GM21447 (cell line): ENCODE data around the gene MAP1S.

ENCODE experiments used
- ATAC-seq: cut with Tn5 transposase; IDR thresholded peaks from one replicate; pipeline ENCODE4 v1.9.1; 2021; ENCODE audit not compliant: unreplicated experiment

MAP1S gene

DNA sequence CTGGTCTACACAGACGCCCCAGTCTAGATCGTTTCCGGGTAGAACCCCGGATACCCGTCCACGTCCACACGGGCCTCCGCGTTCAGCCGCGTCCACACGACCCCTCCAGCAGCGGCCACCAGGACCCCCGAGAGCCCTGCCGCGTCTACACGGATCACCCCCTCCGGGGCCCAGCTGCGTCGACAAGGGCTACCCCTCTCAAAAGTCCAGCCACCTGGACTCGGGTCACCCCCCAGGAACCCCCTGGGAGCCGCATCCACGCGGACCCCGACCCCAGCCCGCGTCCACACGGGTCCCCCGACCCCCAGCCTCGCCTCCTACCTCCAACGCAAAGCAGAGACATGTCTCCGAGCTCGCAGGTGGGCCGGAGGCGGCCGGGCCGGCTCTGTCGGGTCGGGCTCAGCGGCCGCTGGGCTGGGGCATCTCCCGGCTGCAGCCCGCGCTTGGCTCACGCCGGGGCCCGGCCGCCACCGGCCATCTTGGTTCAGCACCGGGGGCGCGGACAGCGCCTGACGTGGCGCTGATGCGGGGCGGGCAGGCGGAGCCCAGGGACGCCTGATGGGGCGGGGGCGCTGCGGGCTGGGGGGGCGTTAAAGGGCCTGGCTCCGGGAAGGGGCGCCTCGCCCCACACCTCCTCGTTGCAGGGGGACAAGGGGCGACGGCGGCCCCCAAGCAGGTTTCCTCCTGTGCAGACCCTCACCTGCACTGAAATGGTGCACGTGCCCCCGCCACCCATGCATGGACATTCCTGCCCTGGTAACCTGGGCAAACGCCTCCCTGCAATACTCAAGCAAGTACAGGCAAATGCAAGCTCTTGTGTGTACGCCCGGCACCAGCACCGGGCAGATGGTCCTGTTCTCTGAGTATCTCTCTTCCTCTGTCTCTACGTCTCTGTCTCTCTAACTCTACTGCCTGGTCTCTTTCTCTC is 31.2 kb upstream of the MAP1S start, which contains the start of gene UNC13A:
Gene UNC13A (minus strand): TSS at position 498 of the 928 bp plus-strand sequence. CDS start 155 bp downstream, at position 343.
- ATAC-seq = no peak

DNA sequence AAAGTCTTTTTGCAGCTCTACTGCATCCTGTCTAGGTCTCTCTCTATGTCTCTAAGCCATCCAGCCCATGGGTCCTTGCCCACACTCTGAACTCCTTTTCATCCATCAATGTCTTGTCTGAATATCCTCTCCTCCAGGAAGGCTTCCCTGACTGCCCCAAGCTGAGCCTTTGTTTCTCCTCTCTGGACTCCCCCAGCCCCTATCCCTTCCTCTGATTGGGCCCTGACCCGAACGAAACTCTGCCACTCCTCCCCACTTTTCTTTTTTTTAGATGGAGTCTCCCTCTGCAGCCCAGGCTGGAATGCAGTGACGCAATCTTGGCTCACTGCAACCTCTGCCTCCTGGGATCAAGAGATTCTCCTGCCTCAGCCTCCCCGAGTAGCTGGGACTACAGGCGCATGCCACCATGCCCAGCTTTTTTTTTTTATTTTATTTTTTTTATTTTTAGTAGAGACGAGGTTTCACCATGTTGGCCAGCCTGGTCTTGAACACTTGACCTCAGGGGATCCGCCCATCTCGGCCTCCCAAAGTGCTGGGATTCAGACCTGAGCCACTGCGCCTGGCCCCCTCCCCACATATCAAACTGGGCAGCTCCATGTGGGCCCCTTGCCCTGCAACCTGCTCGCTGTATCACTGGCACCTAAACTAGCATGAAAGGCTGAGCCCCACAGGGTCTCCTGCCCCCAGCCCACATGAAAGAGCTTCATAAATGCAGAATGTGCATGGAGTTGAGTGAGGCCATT is 30.3 kb upstream of the MAP1S start:
- no peak for ATAC-seq

DNA sequence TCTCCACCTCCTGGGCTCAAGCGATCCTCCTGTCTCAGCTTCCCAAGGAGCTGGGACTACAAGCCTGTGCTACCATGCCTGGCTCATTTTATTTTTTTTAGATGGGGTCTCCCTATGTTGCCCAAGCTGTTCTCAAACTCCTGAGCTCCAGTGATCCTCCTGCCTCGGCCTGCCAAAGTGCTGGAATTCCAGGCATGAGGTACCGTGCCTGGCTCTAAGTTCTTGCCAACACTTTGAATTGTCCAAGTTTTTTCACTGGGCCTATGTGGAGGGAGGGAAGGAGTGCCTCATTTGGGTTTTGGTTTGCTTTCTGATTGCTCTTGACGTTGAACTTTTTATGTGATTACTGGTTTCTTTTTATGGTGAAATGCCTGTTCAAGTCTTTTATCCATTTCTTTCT is 26.7 kb upstream of the MAP1S start:
- ATAC-seq = no peak

DNA sequence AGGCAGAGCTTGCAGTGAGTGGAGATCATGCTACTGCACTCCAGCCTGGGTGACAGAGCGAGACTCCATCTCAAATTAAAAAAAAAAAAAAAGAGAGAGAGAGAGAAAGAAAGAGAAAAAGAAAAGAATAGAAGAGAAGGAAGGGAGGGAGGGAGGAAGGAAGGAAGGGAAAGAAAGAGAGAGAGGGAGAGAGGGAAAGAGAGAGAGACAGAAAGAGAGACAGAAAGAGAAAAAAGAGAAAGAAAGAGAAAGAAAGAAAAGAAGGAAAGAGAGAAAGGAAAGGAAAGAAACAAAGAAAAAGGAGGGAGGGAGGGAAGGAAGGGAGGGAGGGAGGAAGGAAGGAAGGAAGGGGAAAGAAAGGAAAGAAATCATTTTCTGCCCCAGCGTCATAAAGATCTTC is 24.1 kb upstream of the MAP1S start:
- no peak for ATAC-seq

DNA sequence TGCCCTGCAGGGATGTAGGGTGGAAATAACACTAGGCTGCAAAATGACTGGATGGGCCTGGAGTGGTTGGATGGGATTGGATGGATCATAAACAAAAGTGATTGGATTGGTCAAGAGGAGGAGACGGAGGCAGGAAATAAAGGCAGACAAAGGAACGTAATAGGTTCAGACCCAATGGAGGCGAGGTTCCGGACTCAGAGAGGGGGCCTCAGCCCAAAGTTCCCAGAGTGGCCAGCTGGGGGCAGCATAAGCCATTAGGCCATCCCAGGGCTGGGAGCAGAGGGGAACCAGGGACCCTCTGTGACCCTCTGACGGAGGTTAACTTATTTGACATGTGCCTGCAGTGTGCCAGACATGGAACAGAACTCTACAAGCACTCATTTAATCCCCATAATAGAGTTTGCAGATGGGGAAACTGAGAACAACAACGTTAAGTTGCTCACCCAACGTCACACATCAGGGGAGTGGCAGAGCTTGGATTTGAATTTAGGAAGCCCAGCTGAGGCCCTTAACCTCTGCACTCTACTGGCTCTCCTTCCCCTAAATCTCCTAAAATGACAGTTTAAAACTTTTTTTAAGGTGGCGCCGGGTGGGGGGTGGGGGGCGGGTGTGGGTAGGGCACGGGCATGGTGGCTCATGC is 15.3 kb upstream of the MAP1S start:
- no peak for ATAC-seq

DNA sequence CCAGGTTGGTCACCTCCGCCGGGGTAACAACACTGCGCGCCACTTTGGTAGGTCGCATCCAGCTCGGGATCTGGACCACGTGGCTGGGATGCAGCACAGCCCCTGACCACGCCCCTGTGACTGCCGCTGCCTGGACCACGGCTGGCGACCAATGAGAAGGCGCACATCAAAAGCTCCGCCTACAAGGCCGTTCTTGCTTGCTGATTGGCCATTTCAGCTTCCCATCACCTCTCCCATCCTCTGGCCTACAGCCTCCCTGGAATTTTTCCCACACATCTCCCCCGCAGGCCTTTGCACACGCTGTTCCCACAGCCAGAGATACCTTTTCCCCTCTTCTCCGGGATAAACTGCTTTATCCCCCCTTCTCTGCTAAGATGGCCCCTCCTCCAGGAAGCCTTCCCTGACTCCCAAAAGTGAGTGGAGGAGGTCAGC is 12.5 kb upstream of the MAP1S start:
- no peak for ATAC-seq

DNA sequence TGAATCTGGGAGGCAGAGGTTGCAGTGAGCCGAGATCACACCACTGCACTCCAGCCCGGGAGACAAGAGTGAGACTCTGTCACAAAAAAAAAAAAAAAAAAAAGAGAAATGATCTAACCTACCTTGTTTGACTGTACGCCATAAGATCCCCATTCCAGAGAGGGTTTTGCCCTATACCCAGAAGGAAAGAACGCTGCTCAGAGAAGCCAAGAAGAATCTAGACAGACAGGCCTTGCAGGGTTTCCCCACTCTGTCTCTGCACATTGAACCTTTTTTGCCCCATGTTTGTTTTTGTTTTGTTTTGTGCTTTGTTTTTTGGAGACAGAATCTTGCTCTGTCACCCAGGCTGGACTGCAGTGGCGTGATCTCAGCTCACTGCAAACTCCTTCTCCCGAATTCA is 7.4 kb upstream of the MAP1S start:
- ATAC-seq = no peak

DNA sequence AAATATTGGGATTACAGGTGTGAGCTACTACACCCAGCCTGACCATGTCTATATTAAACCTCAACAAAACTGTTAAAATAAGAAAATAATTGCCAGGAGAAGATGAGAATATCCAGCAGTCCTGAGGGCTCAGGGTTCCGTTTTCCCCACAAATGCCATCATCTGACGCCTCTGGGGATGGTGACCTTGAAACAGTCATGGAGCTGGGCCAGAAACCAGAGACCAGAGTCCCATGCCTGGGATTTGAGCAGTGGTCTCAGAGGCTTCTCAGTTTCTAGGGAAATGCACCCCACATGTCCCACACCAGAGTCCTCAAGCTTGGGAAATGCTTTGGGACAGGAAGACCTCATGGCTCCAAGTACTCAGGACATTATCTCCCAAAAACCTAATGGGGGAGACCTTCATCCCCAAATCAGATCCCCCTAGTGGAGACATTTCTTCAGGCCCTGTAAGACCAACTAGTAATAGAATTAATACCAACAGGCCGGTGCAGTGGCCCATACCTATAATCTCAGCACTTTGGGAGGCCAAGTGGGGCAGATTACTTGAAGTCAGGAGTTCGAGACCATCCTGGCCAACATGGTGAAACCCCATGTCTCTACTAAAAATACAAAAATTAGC is 2.9 kb upstream of the MAP1S start:
- no peak for ATAC-seq

DNA sequence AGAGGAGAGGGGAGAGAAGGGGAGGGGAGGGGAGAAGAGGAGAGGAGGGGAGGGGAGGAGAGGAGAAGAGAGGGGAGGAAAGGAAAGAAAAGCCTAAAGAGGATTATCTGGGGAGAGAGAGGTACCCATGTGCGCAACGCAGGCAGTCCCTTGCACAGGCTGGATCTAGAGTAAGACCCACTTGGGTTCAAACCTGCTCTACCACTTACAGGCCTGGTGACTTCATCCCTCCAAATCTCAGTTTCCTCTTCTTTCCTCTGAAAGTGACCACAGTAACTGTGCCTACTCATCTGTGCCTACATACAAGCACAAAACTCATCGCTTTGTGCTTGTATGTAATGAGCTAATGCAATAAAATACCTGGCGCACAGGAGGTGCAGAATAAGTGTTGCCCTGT is 732 bp upstream of the MAP1S start:
- ATAC-seq = no peak

DNA sequence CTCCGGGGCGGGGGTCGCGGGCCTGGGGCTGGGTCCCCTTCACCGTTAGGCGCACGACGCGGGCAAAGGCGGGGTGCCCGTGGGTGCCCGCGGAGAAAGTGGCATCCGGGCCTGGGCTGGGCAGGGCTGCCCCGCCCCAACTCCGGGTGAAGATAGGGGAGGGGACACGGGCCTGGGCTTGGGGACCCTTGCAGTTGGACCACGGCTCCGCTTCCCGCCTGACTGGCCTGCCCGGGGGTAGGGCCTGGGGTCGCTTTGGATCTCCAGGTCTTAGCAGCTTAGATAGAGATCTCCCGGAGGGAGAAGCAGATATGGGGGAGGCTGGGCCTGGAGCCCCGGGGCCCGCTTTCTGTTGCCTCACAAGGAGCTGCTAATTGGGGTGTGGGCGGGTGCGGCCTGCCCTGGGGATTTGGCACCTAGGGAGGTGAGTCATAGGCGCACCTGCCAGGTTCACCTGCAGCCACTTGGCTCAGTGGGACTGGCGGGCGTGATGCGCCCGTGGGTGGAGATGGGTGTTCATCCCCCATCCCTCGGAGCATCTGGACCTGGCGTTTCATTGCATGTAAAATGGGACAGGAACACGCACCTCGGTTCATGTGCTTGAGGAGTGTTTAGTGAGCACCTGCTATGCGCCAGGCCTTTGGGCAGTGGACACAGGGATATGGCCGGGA is 585 bp downstream of the MAP1S start:
- peak; percentile 10 for ATAC-seq

DNA sequence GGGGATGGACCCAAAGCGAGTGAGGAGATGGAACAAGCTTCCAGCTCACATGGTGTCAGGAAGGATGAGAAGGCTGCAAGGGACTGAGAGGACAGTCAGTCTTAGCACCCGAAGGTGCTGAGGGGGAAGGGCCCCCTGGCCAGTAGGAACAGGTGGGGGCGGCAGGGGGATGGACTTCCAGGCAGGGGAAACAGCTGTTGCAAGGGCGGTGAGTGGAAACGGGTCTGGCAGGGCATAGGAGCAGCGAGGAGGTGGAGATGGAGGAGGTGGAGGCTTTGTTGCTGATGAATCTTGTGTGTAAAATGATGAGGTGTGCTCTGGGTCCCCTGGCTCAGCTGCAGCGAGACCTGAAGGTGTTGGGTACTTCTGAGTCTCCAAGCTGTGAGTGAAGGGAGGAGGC is 1.2 kb downstream of the MAP1S start:
- ATAC-seq = no peak

DNA sequence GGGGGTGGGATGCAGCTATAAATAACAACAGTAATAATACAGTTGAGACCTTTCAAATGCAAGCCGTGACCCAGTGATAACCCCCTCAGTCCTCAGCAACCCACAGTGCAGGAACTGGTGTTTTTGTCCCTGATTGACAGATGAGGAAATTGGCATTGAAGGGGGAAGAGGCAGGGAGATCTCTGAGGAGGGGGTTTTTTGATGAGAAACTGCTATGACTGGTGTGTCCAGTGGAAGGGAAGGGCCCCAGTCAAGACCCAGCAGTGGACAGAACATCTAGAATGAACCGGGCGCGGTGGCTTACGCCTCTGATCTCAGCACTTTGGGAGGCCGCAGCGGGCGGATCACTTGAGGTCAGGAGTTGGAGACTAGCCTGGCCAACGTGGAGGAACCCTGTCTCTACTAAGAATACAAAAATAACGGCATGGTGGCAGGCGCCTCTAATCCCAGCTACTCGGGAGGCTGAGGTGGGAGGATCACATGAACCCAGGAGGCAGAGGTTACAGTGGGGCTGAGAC is 1.9 kb downstream of the MAP1S start:
- ATAC-seq = no peak

DNA sequence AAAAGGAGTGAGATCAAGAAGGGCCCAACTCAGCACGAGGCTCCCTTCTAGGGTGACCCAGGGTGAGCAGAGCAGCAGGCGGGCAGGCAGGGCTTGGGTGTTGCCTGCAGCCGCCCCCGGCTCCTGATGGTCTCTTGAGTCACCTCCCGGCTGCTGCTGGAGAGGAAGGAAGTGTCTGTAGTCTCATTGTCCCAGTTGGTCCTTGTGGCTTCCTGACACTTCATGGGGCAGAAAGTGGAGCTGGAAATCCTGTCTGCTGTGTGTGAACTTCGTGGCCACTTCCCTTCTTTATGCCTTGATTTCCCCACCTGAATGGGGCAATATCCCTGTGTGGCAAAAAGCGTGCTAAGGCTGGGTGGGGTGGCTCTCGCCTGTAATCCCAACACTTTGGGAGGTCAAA is 2.5 kb downstream of the MAP1S start:
- ATAC-seq = no peak

DNA sequence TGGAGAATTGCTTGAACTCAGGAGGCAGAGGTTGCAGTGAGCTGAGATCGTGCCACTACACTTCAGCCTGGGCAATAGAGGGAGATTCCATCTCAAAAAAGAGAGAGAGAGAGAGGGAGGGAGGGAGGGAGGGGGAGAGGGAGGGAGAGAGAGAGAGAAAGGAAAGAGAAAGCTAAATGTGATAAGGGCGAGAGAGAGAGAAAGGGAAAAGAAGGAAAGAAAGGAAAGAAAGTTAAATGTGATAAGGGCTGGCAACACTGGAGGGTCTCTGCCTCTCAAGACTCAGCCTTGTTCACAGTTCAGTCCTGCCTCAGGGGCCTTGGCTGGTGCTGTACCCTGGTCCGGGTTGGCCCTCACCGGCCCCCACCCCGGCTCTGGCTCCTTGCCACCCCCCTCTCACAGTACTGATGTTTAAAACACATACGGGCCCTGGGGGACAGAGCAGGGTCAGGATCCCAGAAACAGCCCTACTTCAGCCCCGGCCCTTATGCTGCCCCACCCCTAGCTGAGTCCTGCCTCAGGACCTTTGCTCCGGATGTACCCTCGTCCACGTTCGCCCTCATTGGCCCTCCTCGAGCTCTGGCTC is 3.5 kb downstream of the MAP1S start:
- no peak for ATAC-seq

DNA sequence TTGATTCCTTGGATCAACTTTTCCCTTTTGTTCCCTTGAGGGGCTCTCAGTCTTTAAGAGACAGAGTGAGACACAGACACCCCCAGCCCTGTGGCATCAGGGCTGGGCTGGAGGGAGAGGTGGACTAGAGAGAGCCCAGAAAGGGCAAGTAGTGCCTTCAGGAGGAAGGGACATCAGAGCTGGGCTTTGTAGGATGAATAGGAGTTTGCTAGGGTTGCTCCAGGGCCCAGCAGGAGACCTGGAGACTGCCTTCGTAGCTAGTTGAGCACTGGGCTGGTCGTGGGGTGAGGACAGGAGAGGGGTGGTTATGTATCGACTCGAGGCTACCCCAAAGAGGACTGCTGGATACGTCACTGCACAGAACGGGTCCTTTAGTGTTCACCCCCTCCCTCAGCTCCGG is 5.4 kb downstream of the MAP1S start:
- ATAC-seq = no peak

DNA sequence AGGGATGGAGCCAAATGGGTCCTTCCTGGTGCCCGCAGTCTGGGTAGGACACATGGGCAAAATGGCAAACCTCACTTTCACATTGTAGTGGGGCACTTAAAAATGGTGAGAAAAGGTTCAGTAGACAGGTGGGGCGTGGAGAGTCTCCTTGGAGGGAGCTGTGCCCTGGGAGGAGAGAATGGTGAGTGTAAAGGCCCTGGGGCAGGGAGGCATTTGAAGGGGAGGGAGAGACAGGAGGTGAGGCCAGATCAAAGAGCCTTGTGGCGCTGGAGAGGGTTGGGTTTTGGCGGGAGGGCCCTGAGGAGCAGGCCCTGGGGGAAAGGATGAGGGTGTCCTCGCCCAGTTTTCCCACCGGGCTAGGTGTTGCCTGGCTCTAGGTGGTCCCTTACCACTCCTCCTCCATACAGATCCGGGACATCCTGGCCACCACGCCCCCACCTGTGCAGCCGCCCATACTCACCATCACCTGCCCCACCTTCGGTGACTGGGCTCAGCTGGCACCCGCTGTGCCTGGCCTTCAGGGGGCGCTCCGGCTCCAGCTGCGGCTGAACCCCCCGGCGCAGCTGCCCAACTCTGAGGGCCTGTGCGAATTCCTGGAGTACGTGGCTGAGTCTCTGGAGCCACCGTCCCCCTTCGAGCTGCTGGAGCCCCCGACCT is 6.3 kb downstream of the MAP1S start:
- ATAC-seq = no peak

DNA sequence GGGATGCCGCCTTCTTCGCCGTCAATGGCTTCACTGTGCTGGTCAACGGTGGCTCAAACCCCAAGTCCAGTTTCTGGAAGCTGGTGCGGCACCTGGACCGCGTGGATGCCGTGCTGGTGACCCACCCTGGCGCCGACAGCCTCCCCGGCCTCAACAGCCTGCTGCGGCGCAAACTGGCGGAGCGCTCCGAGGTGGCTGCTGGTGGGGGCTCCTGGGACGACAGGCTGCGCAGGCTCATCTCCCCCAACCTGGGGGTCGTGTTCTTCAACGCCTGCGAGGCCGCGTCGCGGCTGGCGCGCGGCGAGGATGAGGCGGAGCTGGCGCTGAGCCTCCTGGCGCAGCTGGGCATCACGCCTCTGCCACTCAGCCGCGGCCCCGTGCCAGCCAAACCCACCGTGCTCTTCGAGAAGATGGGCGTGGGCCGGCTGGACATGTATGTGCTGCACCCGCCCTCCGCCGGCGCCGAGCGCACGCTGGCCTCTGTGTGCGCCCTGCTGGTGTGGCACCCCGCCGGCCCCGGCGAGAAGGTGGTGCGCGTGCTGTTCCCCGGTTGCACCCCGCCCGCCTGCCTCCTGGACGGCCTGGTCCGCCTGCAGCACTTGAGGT is 7.0 kb downstream of the MAP1S start:
- no peak for ATAC-seq

DNA sequence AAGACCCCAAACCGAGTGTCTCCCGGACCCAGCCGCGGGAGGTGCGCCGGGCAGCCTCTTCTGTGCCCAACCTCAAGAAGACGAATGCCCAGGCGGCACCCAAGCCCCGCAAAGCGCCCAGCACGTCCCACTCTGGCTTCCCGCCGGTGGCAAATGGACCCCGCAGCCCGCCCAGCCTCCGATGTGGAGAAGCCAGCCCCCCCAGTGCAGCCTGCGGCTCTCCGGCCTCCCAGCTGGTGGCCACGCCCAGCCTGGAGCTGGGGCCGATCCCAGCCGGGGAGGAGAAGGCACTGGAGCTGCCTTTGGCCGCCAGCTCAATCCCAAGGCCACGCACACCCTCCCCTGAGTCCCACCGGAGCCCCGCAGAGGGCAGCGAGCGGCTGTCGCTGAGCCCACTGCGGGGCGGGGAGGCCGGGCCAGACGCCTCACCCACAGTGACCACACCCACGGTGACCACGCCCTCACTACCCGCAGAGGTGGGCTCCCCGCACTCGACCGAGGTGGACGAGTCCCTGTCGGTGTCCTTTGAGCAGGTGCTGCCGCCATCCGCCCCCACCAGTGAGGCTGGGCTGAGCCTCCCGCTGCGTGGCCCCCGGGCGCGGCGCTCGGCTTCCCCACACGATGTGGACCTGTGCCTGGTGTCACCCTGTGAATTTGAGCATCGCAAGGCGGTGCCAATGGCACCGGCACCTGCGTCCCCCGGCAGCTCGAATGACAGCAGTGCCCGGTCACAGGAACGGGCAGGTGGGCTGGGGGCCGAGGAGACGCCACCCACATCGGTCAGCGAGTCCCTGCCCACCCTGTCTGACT is 7.9 kb downstream of the MAP1S start:
- ATAC-seq = no peak
